Ectodermal cell (in vitro differentiated cells): Measurements from ENCODE around the gene NUTM2D.
"Not testable (repeated sequence)": the region's sequence is repeated elsewhere in the genome, so short reads cannot be mapped to it uniquely, and the experiment has no call there.

Experiments used
- H3K27ac ChIP-seq: 2 replicates; pipeline ENCODE4 v1.7.0; 2013; ENCODE audit warnings: mild to moderate bottlenecking, low read depth, low read length; ENCODE audit not compliant: insufficient read depth, poor library complexity, severe bottlenecking
- H3K27me3 ChIP-seq: 2 replicates; pipeline ENCODE4 v1.7.0; 2013; ENCODE audit warnings: mild to moderate bottlenecking, low read length; ENCODE audit not compliant: insufficient read depth, control insufficient read depth, poor library complexity, severe bottlenecking
- H3K36me3 ChIP-seq: one replicate; pipeline ENCODE4 v1.7.0; 2013; ENCODE audit warnings: low read length; ENCODE audit not compliant: control insufficient read depth, insufficient read depth
- H3K4me1 ChIP-seq: one replicate; pipeline ENCODE4 v1.7.0; 2013; ENCODE audit warnings: low read length; ENCODE audit not compliant: control insufficient read depth, insufficient read depth
- H3K4me3 ChIP-seq: 2 replicates; pipeline ENCODE4 v1.7.0; 2013; ENCODE audit warnings: low read depth, low read length, control low read depth; ENCODE audit not compliant: insufficient read depth
- H3K9me3 ChIP-seq: 2 replicates; pipeline ENCODE4 v1.7.0; 2013; ENCODE audit warnings: mild to moderate bottlenecking, low read length, moderate library complexity; ENCODE audit not compliant: control insufficient read depth
- WGBS, 2 experiments: methylation state at CpG; one replicate each; pipeline ENCODE4 v1.1.7; 2013; ENCODE audit warnings: missing lambda C conversion rate in 2 of 2; 5-methylcytosine and 5-hydroxymethylcytosine counted together

The NUTM2D gene

DNA sequence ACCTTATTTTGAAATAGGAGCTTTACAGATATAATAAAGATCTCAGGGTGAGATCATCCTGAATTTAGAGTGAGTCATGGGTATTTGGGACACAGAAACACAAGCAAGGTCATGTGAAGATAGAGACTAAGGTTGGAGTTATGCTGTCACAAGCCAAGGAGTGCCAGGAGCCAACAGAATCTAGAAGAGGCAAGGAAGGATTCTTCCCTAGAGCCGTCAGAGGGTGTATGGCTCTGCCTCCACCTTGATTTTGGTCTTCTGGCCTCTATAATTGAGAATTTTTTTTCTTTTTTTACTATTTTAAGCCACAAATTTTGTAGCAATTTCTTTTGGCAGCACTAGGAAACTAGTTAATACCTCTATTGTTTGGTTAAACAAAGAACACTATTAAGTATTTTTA is 24.9 kb upstream of the NUTM2D start:
- 92% methylated on average over 1 of the region's 1 CpG; no CpG with 5 or more reads in 1 of the 2 experiments for WGBS, 2 experiments
- H3K4me3 ChIP-seq, H3K9me3 ChIP-seq, H3K36me3 ChIP-seq, H3K4me1 ChIP-seq, H3K27ac ChIP-seq, H3K27me3 ChIP-seq: not testable (repeated sequence)

DNA sequence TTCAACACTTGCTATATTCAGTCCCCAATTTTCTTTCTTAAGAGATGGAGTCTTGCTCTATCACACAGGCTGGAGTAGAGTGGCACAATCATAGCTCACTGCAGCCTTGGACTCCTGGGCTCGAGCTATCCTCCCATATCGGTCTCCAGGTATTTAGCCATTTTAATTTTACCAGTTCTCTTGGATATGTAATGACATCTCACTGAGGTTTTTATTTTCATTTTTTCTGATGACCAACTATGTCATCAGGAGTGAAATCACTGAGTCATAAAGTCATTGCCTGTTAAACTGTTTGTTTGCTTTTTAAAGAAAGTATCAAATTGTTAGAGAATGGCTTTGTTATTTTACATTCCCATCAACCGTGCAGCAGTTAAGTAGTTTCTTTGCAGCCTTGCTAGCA is 17.1 kb upstream of the NUTM2D start:
- not testable (repeated sequence) for H3K27ac ChIP-seq, H3K4me3 ChIP-seq, H3K9me3 ChIP-seq, H3K36me3 ChIP-seq, H3K4me1 ChIP-seq, H3K27me3 ChIP-seq
- WGBS, 2 experiments, result 96% methylated on average over 3 of the region's 3 CpGs; no CpG with 5 or more reads in 1 of the 2 experiments

DNA sequence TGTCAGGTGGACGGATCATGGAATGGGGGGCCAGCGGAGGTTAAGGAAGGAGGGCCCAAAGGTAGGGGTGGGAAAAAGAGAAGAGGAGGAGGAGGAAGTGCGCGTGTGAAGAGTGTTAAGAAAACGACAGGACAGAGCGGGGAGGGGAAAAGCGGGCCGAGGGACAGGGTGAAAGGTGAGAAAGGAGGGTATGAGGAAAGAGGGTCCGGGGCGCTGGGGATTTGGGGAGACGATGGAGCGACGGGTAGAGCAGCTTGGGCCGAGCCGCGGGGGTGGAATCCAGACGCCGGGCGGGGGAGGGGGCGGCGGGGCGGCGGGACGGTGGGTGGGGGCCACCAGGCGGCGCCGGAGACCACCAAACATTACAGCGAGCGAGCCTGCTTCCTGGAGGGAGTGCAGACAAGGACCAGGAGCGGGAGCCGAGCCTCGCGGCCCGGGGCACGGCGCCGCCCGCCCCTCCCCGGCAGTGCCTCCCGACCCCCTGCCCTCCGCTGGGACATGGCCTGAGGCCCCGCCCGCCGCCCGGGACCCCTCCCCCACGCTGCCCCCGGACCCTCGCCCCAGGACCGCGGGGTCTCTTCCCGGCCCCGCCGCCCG is 15.9 kb upstream of the NUTM2D start:
- H3K36me3 ChIP-seq, H3K9me3 ChIP-seq, H3K4me1 ChIP-seq, H3K27me3 ChIP-seq: not testable (repeated sequence)
- WGBS, 2 experiments, result 0% methylated on average over 4 to 5 of the region's 54 CpGs
- peak overlapping the region; percentile 92 for H3K27ac ChIP-seq
- H3K4me3 ChIP-seq, result peak overlapping the region; percentile 58

DNA sequence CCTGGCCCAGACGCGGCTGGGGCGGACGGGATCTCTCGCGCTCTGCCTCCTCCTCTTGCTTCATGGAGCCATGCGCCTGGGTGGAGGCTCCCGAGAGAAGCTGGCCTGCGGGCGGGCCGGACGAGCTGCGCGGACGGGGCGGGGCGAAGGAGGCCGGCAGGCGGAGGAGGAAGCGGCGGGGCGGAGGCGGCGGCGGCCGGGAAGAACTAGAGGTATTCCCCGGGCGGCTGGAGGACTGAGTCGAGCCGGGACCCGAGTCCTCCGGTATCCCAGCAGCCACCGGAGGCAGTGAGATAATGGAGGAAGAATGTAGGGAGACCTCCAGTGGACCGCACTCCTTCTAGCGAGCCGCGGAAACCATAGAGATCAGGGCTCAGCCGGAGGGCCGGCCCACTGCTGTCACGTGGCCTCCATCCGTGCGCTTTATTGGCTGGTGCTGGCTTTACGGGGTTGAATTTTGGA is 15.3 kb upstream of the NUTM2D start:
- not testable (repeated sequence) for H3K36me3 ChIP-seq, H3K27me3 ChIP-seq, H3K4me1 ChIP-seq, H3K9me3 ChIP-seq
- 0% methylated on average over 35 to 37 of the region's 43 CpGs for WGBS, 2 experiments
- H3K4me3 ChIP-seq, result peak overlapping the region; percentile 58
- peak overlapping the region; percentile 92 for H3K27ac ChIP-seq

DNA sequence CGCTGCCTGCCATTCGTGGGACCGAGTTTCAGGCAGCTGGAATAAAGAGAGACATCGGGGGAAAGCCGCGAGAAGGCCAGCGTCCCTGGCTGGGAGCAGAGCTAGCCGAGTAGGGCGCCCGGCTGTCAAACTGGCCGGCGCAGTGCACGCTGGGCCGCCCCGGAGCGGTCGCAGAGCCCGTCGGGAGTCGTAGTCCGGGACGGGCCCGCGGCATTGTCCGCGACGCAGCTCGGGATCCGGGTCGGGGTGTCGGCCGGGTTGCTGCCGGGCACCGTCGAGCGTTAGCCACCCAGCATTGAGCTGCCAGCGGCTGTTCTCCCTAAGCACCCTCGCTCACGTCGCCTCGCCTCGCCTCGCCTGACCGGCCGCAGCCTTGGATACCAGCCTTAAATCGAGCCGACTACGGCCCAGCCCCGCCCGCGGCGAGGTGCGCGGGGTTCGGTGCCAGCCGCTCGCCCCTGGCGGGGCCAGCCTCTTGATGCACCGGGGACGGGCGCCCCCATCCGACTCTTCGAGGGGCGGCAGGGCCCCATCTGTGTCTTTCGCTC is 14.8 kb upstream of the NUTM2D start:
- peak overlapping the region; percentile 58 for H3K4me3 ChIP-seq
- H3K36me3 ChIP-seq, H3K9me3 ChIP-seq, H3K27me3 ChIP-seq, H3K4me1 ChIP-seq: not testable (repeated sequence)
- peak overlapping the region; percentile 87 for H3K27ac ChIP-seq
- WGBS, 2 experiments, result 0% methylated on average over 44 to 52 of the region's 65 CpGs

DNA sequence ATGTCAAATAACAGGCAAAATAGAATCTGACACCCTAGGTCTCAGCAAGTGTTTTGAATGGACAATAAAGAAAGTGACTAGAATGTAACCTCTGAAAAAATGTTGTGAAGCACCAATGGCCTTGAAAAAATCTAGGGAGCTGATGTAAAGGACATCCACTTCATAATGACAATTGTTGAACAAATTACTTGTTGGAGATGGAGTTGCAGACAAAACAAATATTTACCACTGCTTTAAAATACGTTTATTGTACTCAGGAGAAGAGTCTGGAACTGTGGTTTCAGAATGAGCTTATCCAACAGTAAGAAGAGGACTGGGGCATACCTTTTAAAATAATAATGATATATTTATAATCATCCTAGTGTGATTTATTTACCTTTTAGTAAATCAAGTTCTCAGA is 11.8 kb upstream of the NUTM2D start:
- H3K4me3 ChIP-seq, H3K36me3 ChIP-seq, H3K27me3 ChIP-seq, H3K4me1 ChIP-seq, H3K27ac ChIP-seq, H3K9me3 ChIP-seq: not testable (repeated sequence)
- WGBS, 2 experiments, result no CpG with 5 or more reads among the region's 1 CpG

DNA sequence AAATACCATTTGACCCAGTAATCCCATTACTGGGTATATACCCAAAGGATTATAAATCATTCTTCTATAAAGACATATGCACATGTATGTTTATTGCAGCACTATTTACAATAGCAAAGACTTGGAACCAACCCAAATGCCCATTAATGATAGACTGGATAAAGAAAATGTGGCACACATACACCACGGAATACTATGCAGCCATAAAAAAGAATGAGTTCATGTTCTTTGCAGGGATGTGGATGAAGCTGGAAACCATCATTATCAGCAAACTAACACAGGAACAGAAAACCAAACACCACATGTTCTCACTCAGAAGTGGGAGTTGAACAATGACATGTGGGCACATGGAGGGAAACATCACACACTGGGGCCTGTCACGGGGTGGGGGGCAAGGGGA is 7.4 kb upstream of the NUTM2D start:
- not testable (repeated sequence) for H3K4me3 ChIP-seq, H3K36me3 ChIP-seq, H3K4me1 ChIP-seq, H3K9me3 ChIP-seq, H3K27ac ChIP-seq, H3K27me3 ChIP-seq
- WGBS, 2 experiments, result no CpG with 5 or more reads among the region's 2 CpGs

DNA sequence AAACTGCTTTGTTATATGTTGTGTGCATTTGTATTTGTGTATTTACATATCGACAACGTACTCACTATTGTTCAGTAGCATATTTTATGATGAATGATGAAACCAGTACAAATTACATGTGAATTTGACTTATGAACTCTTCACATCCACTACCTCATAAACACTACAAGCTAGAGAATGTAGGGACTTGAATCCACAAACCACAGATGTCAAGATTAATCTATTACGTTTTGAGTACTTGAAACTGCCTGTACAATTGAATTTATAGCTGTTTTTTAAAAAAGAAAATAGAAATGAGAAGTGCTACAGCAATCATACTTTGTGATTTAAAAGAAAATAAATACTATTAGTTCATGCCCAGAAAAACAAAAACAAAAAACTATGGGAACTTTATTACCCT is 4.7 kb upstream of the NUTM2D start:
- not testable (repeated sequence) for H3K9me3 ChIP-seq, H3K36me3 ChIP-seq, H3K4me1 ChIP-seq, H3K27me3 ChIP-seq, H3K27ac ChIP-seq, H3K4me3 ChIP-seq
- WGBS, 2 experiments, result 100% methylated on average over 1 of the region's 3 CpGs; no CpG with 5 or more reads in 1 of the 2 experiments

DNA sequence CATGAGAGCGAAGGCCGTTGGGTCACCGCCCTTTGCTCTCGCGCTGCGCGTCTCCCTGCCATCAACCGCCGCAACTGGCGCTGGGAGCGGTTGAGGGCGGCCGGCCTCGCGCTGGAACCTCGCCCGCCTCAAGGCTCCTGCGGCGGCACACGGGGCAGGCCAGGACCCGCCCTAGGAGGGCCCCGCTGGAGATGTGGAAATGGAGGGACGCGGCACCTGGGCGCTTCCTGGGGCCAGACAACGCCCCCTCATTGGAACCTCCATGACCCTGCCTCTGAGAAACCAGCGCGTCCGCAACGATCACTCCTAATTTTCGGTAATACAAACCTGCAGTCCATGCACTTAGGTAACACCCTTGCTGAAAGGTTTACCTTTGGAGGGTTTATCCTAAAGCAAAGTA is 2.4 kb upstream of the NUTM2D start:
- 95 to 97% methylated on average over 12 to 13 of the region's 31 CpGs for WGBS, 2 experiments
- not testable (repeated sequence) for H3K36me3 ChIP-seq, H3K27me3 ChIP-seq, H3K4me3 ChIP-seq, H3K4me1 ChIP-seq, H3K9me3 ChIP-seq, H3K27ac ChIP-seq

DNA sequence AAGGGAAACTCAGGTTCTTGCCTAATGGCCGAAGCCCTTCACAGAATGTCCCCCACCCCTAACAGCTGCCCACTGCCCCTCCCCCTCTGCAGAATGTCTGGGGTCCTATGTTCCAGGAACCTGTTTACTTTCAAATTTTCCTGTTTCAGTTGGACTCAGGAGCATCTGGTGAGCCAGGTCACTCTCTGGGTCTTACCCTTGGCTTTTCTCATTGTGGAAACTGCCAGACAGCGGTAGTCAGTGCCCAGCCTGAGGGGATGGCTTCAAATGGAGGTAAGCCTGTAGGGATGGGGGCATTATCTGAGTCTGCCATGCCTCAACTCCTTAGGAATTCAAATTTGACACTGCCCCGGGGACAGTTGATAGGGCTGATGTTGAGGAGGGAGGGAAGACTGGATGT is 615 bp downstream of the NUTM2D start:
- H3K9me3 ChIP-seq, H3K4me3 ChIP-seq, H3K27me3 ChIP-seq, H3K4me1 ChIP-seq, H3K36me3 ChIP-seq, H3K27ac ChIP-seq: not testable (repeated sequence)
- WGBS, 2 experiments, result 94 to 100% methylated on average over 1 of the region's 3 CpGs
